OCI-M2 (cell line): ENCODE results near the gene VEGFC.

Source experiments
- DNase-seq: peaks from one replicate; lab custom pipeline; 2025; ENCODE audit not compliant: unreplicated experiment; lab: John Stamatoyannopoulos, UW

The VEGFC gene

DNA sequence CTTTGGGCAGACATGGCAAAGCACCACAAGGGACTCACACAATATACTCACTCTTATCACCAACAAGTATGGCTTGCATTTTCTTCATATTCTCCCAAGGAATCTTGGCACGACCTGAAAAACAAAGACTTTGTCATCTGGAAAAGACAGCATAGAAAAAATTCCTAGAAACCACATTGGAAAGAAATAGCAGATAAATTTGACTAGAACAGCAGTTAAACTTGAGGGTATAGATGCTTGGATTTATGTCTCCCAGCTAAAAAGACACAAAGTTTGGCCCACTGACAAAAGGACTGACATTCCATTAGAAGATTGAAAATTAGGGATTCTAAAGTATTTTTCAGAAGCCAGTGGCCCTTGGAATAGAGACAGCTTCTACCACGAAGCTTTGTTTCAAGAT, 6.9 kb upstream of the VEGFC start:
- no peak for DNase-seq

DNA sequence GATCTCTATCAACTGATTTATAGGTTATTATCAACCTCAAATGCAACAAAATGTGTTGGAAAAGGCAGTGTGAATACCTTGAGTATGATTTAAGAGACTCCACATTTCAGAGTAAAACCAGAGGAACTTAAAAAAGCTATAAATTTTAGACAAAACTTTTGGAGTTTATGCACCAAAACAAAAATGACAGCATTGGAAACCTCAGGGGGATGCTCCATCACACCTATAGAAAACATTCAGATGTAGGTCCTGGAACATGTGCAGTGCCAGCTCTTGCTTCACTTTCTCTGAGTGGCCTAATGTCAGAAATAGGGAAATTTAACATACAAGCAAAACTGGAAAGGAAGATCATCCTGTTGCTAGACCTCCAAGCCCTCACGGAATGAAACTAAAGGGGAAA, 5.8 kb upstream of the VEGFC start:
- no peak for DNase-seq

DNA sequence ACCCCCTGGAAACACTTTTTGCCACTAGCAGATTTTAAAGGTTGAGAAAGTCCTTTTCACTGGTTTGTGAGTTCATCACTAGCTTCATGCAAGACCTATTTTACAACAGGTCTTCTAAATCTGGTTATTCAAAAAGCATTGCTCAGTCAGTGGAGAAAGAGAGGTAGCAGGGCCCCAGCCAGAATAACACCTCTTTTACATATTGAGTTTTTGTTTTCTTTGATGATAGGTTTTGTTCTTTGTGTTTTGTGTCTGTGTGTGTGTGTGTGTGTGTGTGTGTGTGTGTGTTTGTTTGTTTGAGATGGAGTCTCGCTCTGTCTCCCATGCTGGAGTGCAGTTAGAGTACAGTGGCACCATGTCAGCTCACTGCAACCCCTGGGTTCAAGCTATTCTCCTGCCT, 2.7 kb upstream of the VEGFC start:
- DNase-seq, result no peak

- no peak for DNase-seq
Measured at GRCh38 chr4:176794651-176795050, 1.9 kb upstream of the VEGFC start.

- no peak for DNase-seq
Measured at GRCh38 chr4:176794151-176794550, 1.4 kb upstream of the VEGFC start.

DNA sequence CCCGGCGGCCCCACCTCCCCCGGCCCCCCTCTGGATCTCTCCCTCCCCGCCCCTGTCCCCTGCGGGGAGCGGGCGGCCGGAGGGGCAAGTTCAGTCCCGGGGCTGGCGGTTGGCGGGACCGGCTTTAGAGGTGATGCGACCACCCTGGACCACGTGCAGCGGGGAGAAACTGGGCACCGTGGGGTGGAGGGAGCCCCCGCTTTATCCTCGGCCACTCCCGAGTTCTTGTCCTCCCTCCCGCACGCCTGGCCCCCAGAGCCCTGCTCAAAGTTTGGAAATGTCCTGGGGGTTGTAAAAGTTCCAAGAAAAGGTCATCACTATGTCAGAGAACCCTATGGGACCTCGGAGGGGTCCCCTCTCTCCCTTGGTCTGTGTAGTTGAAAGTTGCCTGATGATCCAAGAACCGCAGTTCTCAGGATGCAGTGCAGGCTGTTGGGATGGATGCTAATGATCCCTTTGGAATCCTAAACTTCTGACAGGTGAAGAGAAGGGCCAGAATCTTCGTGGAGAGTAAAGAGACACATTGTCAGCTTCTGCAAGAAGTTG, 411 bp upstream of the VEGFC start:
- no peak for DNase-seq

DNA sequence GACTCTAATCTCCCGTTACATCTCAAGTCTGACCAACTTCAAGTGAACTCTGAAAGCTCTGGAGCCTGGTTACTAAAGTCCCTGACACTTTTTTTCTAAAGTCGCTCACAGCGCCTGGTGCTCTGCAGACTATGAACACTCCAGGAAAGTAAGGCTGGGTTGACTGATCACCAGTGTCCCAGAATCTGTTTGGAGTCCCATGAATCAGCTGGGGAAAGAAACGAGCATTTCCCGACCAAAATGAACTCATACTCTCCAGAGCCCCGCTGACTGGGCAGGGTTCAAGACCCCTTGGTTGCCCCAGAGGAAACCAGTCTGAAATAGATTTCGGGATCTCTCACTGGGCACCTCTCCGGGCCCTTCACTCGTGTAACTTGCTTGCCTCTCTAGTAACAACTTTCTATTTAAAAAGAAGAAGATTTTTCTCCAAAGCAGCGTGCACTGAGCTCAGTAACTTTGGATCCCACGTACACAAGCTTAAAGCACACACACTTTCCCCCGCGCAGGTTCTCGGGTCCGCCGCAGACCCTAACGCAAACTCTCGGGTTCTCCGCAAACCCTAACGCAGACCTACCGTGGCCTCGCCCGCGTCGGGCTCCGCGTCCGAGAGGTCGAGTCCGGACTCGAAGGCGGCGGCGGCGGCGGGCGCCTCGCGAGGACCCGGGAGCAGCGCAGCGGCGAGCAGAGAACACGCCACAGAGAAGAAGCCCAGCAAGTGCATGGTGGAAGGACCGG, 964 bp downstream of the VEGFC start:
- DNase-seq, result no peak

DNA sequence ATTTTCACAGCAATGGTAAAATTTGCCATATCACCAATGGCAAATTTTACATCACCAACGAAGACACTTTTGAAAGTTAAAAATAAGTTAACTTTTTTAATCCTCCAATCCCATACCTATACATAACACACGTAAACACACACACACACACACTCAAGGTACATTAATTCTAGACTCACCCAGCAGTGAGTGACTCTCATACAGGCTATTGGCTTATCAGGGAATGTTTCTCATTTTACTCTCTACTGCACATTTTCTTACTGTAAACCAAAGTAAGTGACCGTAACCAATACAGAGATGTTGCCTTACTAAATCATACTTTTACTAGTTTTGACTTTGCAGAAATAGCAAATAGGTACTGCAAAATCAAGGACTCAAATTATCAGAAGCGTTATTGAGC, 2.3 kb downstream of the VEGFC start:
- DNase-seq, result no peak

GRCh38 chr4:176789955-176790354, 2.8 kb downstream of the VEGFC start:
- DNase-seq, result no peak

GRCh38 chr4:176788971-176789370, 3.8 kb downstream of the VEGFC start:
- no peak for DNase-seq

GRCh38 chr4:176788248-176788647, 4.5 kb downstream of the VEGFC start:
- no peak for DNase-seq

DNA sequence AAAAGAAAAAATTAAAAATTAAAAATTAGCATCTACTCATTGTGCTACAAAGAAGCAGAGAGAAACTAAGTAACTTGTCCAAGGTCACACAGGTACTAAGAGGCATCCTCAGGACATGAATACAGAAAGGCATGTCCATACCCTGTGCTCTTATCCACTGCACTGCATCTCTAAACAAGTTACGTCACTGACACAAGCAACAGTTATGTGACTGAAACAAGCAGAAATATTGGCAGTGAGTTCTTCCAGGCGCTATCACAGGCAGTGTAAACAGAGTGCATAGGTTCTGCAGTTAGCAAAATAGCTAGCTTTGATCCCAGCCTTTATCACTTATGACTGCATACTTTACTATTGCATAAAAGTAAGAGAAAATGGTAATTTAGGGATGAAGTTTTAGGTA, 7.9 kb downstream of the VEGFC start:
- DNase-seq, result no peak

GRCh38 chr4:176782794-176783193, 9.9 kb downstream of the VEGFC start:
- DNase-seq, result no peak

- DNase-seq, result no peak
Measured at GRCh38 chr4:176782191-176782590, 10.5 kb downstream of the VEGFC start.

DNA sequence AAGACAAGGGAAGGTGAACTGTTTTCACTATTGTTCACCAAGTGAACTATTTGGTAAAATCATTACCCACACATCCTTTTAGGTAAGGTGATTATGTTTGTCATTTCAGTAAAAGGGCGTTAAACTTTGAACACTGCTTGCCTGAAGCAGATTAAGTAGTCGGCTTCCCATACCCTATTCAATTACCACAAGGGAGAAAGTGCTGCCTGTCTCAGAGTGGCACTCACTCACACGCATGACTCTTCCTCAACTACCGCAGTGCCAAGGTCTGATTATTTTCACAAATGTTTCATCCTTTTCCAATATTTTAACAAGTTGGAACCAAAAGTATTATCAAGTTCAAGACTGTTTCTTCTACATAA, 11.0 kb downstream of the VEGFC start:
- no peak for DNase-seq

- no peak for DNase-seq
Measured at GRCh38 chr4:176780995-176781738, 11.6 kb downstream of the VEGFC start.

- no peak for DNase-seq
Measured at GRCh38 chr4:176779421-176779820, 13.3 kb downstream of the VEGFC start.

DNA sequence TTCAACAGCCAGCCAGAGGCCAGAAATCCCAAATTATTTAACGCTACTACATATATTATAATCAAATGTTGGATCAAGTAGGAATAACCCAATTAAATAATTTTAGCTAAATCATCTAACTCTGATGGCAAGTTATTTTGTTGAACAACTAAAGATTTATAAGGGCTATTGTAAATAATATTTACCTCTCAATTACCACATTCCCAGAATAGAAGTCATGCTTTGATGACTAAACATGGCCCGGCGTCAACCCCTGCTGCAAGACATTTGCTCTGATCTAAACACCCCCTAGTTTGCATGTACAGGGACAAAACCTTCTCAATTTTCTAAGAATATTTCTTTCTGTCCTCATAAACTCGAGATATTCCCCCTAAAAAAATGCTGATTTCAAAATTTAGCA, 14.2 kb downstream of the VEGFC start:
- no peak for DNase-seq

- no peak for DNase-seq
Measured at GRCh38 chr4:176778063-176778462, 14.7 kb downstream of the VEGFC start.

- no peak for DNase-seq
Measured at GRCh38 chr4:176775338-176775737, 17.4 kb downstream of the VEGFC start.

- no peak for DNase-seq
Measured at GRCh38 chr4:176774852-176775251, 17.9 kb downstream of the VEGFC start.

- no peak for DNase-seq
Measured at GRCh38 chr4:176769514-176769913, 23.2 kb downstream of the VEGFC start.

- DNase-seq, result no peak
Measured at GRCh38 chr4:176767183-176767582, 25.5 kb downstream of the VEGFC start.
